Lower leg skin (tissue), 3 donors: ENCODE measurements around the gene KCNMA1.

Source experiments
- POLR2A ChIP-seq, 2 donors: fragments of 450-650 bp; IDR thresholded peaks; one replicate each; pipeline ENCODE4 v1.6.1; 2016 to 2017; ENCODE audit warnings: antibody characterized with exemption in 2 of 2, mild to moderate bottlenecking in 1 of 2, moderate library complexity in 1 of 2
- TF ChIP-seq, protein P1 (sequence below), 3 donors: fragments of 450-650 bp; IDR thresholded peaks; one replicate each; pipeline ENCODE4 v1.5.1; 2016; ENCODE audit warnings: antibody characterized with exemption in 3 of 3, mild to moderate bottlenecking in 3 of 3, moderate library complexity in 2 of 3

DNA sequence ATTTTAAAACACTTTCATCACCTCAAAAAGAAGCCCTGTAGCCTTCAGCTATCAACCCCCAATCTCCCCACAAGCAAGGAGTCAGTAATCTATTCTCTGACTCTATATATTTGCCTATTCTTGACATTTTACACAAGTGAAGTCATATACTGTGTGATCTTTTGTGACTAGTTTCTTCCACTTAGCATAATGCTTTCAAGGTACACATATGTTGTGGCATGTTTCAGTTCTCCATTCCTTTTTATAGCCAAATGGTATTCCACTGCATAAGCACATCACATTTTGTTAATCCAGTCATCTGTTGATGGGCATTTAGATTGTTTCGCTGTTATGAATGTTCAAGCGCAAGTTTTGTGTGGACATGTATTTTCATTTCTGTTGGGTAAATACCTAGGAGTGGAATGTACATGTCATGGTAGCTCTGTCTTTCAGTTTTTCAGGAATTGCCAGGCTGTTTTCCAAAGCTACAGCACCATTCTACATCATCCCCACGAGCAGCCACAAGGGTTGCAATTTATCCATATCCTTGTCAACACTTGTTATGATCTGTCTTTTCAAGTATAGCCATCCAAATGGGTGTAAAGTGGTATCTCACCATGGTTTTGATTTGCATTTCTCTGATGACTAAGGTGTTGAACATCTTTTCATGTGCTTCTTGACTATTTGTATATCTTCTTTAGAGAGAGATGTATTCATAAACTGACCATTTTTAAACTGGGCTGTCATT is 405.6 kb downstream of the KCNMA1 start:
- TF ChIP-seq, protein P1, sequence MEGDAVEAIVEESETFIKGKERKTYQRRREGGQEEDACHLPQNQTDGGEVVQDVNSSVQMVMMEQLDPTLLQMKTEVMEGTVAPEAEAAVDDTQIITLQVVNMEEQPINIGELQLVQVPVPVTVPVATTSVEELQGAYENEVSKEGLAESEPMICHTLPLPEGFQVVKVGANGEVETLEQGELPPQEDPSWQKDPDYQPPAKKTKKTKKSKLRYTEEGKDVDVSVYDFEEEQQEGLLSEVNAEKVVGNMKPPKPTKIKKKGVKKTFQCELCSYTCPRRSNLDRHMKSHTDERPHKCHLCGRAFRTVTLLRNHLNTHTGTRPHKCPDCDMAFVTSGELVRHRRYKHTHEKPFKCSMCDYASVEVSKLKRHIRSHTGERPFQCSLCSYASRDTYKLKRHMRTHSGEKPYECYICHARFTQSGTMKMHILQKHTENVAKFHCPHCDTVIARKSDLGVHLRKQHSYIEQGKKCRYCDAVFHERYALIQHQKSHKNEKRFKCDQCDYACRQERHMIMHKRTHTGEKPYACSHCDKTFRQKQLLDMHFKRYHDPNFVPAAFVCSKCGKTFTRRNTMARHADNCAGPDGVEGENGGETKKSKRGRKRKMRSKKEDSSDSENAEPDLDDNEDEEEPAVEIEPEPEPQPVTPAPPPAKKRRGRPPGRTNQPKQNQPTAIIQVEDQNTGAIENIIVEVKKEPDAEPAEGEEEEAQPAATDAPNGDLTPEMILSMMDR (IDR thresholded peaks at IDR 0.05) = no peak
- no peak for TF ChIP-seq POLR2A (IDR thresholded peaks at IDR 0.05)
